Effector CD4-positive, alpha-beta T cell (primary cell): ENCODE data around the gene SRCIN1.

Experiments
- DNase-seq: peaks from one replicate; pipeline ENCODE4 v3.0.0-alpha.2; 2020

The SRCIN1 gene

GRCh38 chr17:38561416-38562214 lies 44.1 kb downstream of the SRCIN1 start:
- no peak for DNase-seq

- DNase-seq: no peak
Observed at GRCh38 chr17:38560503-38561318, 45.0 kb downstream of the SRCIN1 start.

GRCh38 chr17:38559880-38560230 lies 45.9 kb downstream of the SRCIN1 start:
- no peak for DNase-seq

- peak; percentile 84 for DNase-seq
Observed at GRCh38 chr17:38559051-38559879, 46.5 kb downstream of the SRCIN1 start.

GRCh38 chr17:38558728-38559050 lies 47.1 kb downstream of the SRCIN1 start:
- no peak for DNase-seq

GRCh38 chr17:38557836-38558727 lies 47.7 kb downstream of the SRCIN1 start:
- DNase-seq: peak; percentile 84

- no peak for DNase-seq
Observed at GRCh38 chr17:38557396-38557795, 48.4 kb downstream of the SRCIN1 start.

GRCh38 chr17:38556239-38556638 lies 49.5 kb downstream of the SRCIN1 start:
- DNase-seq: no peak

- DNase-seq: no peak
Observed at GRCh38 chr17:38554430-38555350, 51.1 kb downstream of the SRCIN1 start.

GRCh38 chr17:38552343-38552742 lies 53.4 kb downstream of the SRCIN1 start:
- no peak for DNase-seq

GRCh38 chr17:38551121-38551520 lies 54.6 kb downstream of the SRCIN1 start:
- DNase-seq: no peak

GRCh38 chr17:38550661-38551060 lies 55.1 kb downstream of the SRCIN1 start:
- no peak for DNase-seq

- no peak for DNase-seq
Observed at GRCh38 chr17:38549285-38549684, 56.5 kb downstream of the SRCIN1 start.

GRCh38 chr17:38547444-38547843 lies 58.3 kb downstream of the SRCIN1 start:
- no peak for DNase-seq

- no peak for DNase-seq
Observed at GRCh38 chr17:38546396-38546795, 59.4 kb downstream of the SRCIN1 start.

- DNase-seq: no peak
Observed at GRCh38 chr17:38545531-38546225, 60.1 kb downstream of the SRCIN1 start.

- DNase-seq: no peak
Observed at GRCh38 chr17:38544839-38545209, 60.9 kb downstream of the SRCIN1 start.

- DNase-seq: no peak
Observed at GRCh38 chr17:38544175-38544838, 61.4 kb downstream of the SRCIN1 start.

GRCh38 chr17:38543403-38544174 lies 62.2 kb downstream of the SRCIN1 start:
- no peak for DNase-seq
